ENCODE measurements around the gene MAP1LC3C. TPM values are rescaled to one million over a fixed set of nuclear protein-coding genes. Genes with fewer than 3 reads are reported as not detected.
A peak's percentile ranks its signal among the peaks of the same experiment; 100 is the strongest.

MAP1LC3C gene
- total and polyA plus RNA-seq, 9 of the 15 experiments (the other 6 are each of a cell fraction or from before 2014, with no cell fraction given): not detected

- TF ChIP-seq AFF1 (IDR thresholded peaks at IDR 0.05; ENCODE audit: low read depth in 1 of 2, partially characterized antibody in 2 of 2): peak in 1 of 2 experiments; percentile 62
- TF ChIP-seq MED1 (CRISPR knock-in tag; IDR thresholded peaks at IDR 0.05; ENCODE audit: borderline replicate concordance): no peak
- TF ChIP-seq DDX20 (tag; IDR thresholded peaks at IDR 0.05; ENCODE audit: low read depth): no peak
- peak; percentile 37; the same call in 1 of the 2 replicates for TF ChIP-seq ZBTB7A (IDR thresholded peaks at IDR 0.05; ENCODE audit: borderline replicate concordance, control insufficient read depth, low read depth, low read length)
- TF ChIP-seq TAL1 (IDR thresholded peaks at IDR 0.05): no peak
- TF ChIP-seq NFE2 (IDR thresholded peaks at IDR 0.05; ENCODE audit: low read depth): peak; percentile 55
- peak; percentile 47 for TF ChIP-seq E2F8 (IDR thresholded peaks at IDR 0.05; ENCODE audit: low read depth, partially characterized antibody)
- no peak for TF ChIP-seq MAX (CRISPR knock-in tag; IDR thresholded peaks at IDR 0.05)
- peak; percentile 16 for TF ChIP-seq HMGN3 (IDR thresholded peaks at IDR 0.05; ENCODE audit: borderline replicate concordance, extremely low read depth, insufficient read length, low read depth, low read length)
- peak; percentile 51 for TF ChIP-seq TEAD4 (IDR thresholded peaks at IDR 0.05; ENCODE audit: low read length)
- TF ChIP-seq TEAD4 (CRISPR knock-in tag; IDR thresholded peaks at IDR 0.05; ENCODE audit: borderline replicate concordance): no peak
- no peak for TF ChIP-seq STAT6 (CRISPR knock-in tag; IDR thresholded peaks at IDR 0.05)
- 0 out of 2 replicates have a peak, but pooled peaks have one; percentile 45 for TF ChIP-seq ELF2 (CRISPR knock-in tag; IDR thresholded peaks at IDR 0.05)
- TF ChIP-seq ZNF77 (CRISPR knock-in tag; IDR thresholded peaks at IDR 0.05): no peak
- no peak for TF ChIP-seq ZNF75A (CRISPR knock-in tag; IDR thresholded peaks at IDR 0.05)
- no peak for TF ChIP-seq POU5F1 (IDR thresholded peaks at IDR 0.05; ENCODE audit: borderline replicate concordance, low read depth, low read length, partially characterized antibody)
- no peak for TF ChIP-seq FOXJ3 (CRISPR knock-in tag; IDR thresholded peaks at IDR 0.05)
- TF ChIP-seq ZNF57 (CRISPR knock-in tag; IDR thresholded peaks at IDR 0.05): no peak
- 0 out of 2 replicates have a peak, but pooled peaks have one; percentile 5 for TF ChIP-seq CBFA2T3 (IDR thresholded peaks at IDR 0.05)
- TF ChIP-seq FOSL1 (tag; conservative IDR thresholded peaks at IDR 0.05): peak; percentile 83
Observed at GRCh38 chr1:241998412-241998921, 431 bp downstream of the MAP1LC3C start (continued).
